T47D (cell line): Measurements from ENCODE around the gene CCDC182.

Experiments used
- DNase-seq, 2 experiments: peaks; one replicate each; pipeline versions ENCODE4 v3.0.0 to v3.0.0-alpha.2; 2011 to 2012; ENCODE audit warnings: low read depth in 1 of 2, low spot score in 1 of 2
- JUND ChIP-seq: IDR thresholded peaks from 2 replicates; pipeline ENCODE4 v1.6.1; 2012; ENCODE audit warnings: low read depth
- in situ Hi-C: cut with HindIII; loops from 2 replicates; pipeline ENCODE4 v1.10.0; 2016; ENCODE audit warnings: low sequenced_read_pairs, low pct_unique_long_range_greater_than_20kb

CCDC182 gene

GRCh38 chr17:57718878-57719277 is 26.2 kb downstream of the CCDC182 start:
- TF ChIP-seq JUND, result no peak
- in situ Hi-C loops, result no loop called here
- no peak for DNase-seq

DNA sequence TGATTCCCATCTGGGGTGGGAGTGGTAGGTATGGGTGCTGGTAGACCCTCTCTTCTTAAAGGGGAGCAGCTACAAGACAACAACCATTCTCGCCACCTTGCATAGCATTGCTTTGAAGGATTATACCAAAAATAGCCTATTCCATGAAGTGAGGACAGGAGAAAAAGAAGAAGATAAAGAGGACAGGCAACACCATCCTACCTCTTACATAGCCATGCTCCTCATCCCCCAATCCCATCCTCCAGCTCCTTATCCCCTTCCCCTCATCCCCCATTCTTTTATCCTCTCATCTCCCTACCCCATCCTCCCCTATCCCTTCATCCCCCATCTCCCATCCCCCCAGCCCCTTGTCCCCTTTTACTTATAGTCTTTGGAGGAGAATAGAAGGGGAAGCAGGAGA is 29.1 kb downstream of the CCDC182 start:
- TF ChIP-seq JUND, result no peak
- no peak for DNase-seq
- in situ Hi-C loops, result no loop called here

DNA sequence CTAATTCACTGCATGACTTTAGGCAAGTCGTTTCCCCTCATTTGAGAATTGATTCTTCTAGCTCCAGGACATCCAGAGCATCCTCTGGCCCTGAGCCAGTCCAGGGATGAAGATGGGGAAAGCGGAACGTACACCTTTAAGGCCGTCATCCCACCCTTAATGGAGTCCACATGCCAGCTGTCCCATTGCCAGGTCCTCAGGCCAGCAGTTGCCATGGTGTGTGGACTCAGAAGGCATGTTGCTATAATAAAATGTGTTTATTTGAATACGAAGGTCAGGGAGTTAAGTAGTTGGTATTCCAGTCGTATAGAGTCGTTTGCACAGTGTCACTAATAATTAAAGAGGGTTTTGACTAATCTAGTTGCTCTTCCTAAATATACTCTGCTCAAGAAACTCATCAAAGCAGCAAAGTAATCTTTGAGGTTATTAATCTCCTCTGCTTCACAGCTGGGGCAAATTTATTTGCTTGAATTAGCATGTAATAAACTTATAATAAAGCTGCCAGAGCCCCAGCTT is 30.4 kb downstream of the CCDC182 start:
- peak in 1 of 2 experiments; percentile 44 for DNase-seq
- TF ChIP-seq JUND, result no peak
- in situ Hi-C loops, result no loop called here

- in situ Hi-C loops, result no loop called here
- no peak for TF ChIP-seq JUND
- DNase-seq, result no peak
Measured at GRCh38 chr17:57713140-57713539, 32.0 kb downstream of the CCDC182 start.

GRCh38 chr17:57708410-57708809 is 36.7 kb downstream of the CCDC182 start:
- in situ Hi-C loops, result no loop called here

GRCh38 chr17:57707892-57708291 is 37.2 kb downstream of the CCDC182 start:
- no peak for TF ChIP-seq JUND
- in situ Hi-C loops, result no loop called here
- peak in 1 of 2 experiments; percentile 17 for DNase-seq

More at GRCh38 chr17:57708410-57708809, 36.7 kb downstream of the CCDC182 start:
- no peak for TF ChIP-seq JUND
- no peak for DNase-seq

DNA sequence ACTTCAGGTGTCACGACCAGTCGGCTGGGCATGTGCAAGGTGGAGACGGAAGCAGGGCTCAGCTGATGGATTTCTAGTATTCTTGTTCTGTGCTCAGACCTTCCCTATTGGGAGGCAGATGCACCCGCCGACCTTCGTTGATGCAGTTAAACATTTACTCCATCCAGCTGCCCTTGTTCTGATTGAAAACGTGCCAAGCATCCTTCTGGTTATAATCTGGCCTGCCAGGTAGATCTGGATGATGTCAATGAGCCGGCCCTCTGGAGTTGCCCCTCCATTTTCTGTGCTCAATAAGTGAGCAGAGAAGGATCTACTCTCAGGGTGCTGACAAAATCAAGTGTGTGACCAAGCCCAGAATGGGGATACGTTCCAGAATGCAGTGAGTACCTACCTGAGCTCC is 38.3 kb downstream of the CCDC182 start:
- no peak for DNase-seq
- in situ Hi-C loops, result no loop called here

DNA sequence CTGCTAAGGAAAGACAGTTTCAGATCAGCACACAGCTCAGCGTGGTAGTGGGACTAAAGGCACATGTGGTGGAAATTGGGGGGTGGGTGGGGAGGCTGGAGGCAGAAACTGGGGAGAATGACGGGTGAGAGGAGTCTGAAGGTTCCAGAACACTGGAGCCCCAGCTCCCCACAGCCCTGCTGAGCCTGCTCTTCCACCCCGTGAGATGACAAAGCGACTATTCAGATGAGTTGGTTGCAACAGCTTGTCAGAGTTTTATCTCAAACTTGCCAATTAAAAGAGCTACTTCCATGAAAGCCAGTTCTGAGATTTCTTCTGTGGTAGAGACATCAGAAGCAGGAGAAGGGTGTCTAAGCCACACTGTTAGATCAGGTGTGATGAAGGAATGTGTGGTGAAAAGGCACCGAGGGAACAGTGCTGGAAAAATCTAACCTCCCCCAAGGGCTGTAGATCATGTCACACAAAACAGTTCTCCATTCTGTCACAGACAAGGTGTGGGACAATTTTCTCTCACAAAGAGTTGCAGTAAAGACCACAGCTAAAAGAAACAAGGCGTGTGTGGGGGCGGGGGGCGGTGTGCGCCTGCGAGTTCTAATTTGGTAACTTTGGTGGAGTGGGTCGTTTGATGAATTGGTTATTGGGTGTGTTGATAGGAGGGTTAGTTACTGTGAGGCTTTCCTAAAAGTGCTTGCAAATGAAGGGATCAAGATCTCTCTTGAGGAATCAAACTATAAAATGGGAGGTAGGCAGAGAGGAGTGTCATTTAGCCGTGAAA is 39.0 kb downstream of the CCDC182 start:
- in situ Hi-C loops, result no loop called here
- peak in 1 of 2 experiments; percentile 43 for DNase-seq

More for the DNA sequence above, 38.3 kb downstream of the CCDC182 start:
- no peak for TF ChIP-seq JUND

GRCh38 chr17:57704448-57704847 is 40.7 kb downstream of the CCDC182 start:
- no peak for TF ChIP-seq JUND
- in situ Hi-C loops, result no loop called here
- no peak for DNase-seq

More for the DNA sequence above, 39.0 kb downstream of the CCDC182 start:
- TF ChIP-seq JUND, result no peak

- in situ Hi-C loops, result no loop called here
- no peak for DNase-seq
- no peak for TF ChIP-seq JUND
Measured at GRCh38 chr17:57703273-57703672, 41.8 kb downstream of the CCDC182 start.

GRCh38 chr17:57701124-57701523 is 44.0 kb downstream of the CCDC182 start:
- DNase-seq, result no peak
- no peak for TF ChIP-seq JUND
- in situ Hi-C loops, result no loop called here

GRCh38 chr17:57699751-57700219 is 45.3 kb downstream of the CCDC182 start:
- TF ChIP-seq JUND, result no peak
- DNase-seq, result no peak
- in situ Hi-C loops, result no loop called here

- DNase-seq, result peak in 1 of 2 experiments; percentile 15
- in situ Hi-C loops, result no loop called here
- TF ChIP-seq JUND, result no peak
Measured at GRCh38 chr17:57697891-57698711, 47.0 kb downstream of the CCDC182 start.
